HFFc6 (cell line): ENCODE data around the gene TUBA4A. TPM values are rescaled to one million over a fixed set of nuclear protein-coding genes. Genes with fewer than 3 reads are reported as not detected.

Experiments
- DNase-seq: peaks from one replicate; pipeline ENCODE4 v3.0.0-alpha.2; 2018
- H3K27ac Mint-ChIP-seq: 2 replicates; pipeline ENCODE4 v1.8.0; 2020; ENCODE audit warnings: mild to moderate bottlenecking, mixed read lengths
- H3K27me3 Mint-ChIP-seq: 2 replicates; pipeline ENCODE4 v1.8.0; 2021; ENCODE audit warnings: mild to moderate bottlenecking, moderate library complexity, mixed read lengths; ENCODE audit not compliant: insufficient read depth
- H3K36me3 Mint-ChIP-seq: 2 replicates; pipeline ENCODE4 v1.8.0; 2021; ENCODE audit warnings: low read depth, mixed read lengths
- H3K4me1 Mint-ChIP-seq: 2 replicates; pipeline ENCODE4 v1.8.0; 2020; ENCODE audit warnings: low read depth, mixed read lengths
- H3K4me3 Mint-ChIP-seq: 2 replicates; pipeline ENCODE4 v1.8.0; 2020; ENCODE audit warnings: mild to moderate bottlenecking, moderate library complexity, mixed read lengths
- H3K9me3 Mint-ChIP-seq: 2 replicates; pipeline ENCODE4 v1.8.0; 2020; ENCODE audit warnings: mild to moderate bottlenecking, mixed read lengths
- total RNA-seq, 6 experiments: library from RNA; stranded (reverse); fragmentation: NEBNext Ultra II Directional; extraction: Animal tissue kit (Norgen Biotek cat#: 25700); gene quantifications; 2 replicates in 1 of 6; 3 replicates in 5 of 6; pipeline ENCODE4 v1.2.3, GENCODE V29; 2021
- TF ChIP-seq, protein P1 (sequence below): fragments of 200-600 bp; sonication (generic); IDR thresholded peaks from 2 replicates; pipeline ENCODE4 v1.5.0; 2021; ENCODE audit warnings: antibody characterized with exemption, mild to moderate bottlenecking

The TUBA4A gene
- total RNA-seq, 6 experiments from 2014 or later = 40.4 to 66.3 (median 48.2) TPM

DNA sequence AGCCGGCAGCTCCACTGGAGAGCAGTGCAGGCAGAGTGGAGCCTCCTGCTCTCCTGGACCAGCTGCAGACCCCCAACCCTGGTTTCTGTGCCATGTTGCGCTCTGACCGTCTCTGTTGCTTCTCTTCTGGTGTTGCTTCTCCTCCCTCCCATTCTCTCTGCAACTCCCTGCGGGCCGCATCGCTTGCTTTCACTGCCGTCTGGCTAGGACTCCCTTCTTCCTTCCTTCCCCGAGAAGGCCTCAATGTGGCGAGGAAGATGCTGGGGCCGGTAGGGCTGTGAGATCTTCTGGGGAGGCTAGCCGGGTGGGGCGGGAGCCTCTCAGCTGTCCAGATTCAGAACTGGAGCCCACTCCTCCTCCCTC lies 31.6 kb upstream of the TUBA4A start:
- H3K36me3 Mint-ChIP-seq = peaks cover 12% of the 10 kb centered on the region; the same call in 1 of the 2 replicates
- no peak overlapping the region; the same call in 1 of the 2 replicates for H3K27ac Mint-ChIP-seq
- peaks cover 26% of the 10 kb centered on the region for H3K4me1 Mint-ChIP-seq
- peaks cover 5% of the 10 kb centered on the region for H3K27me3 Mint-ChIP-seq
- TF ChIP-seq, protein P1, sequence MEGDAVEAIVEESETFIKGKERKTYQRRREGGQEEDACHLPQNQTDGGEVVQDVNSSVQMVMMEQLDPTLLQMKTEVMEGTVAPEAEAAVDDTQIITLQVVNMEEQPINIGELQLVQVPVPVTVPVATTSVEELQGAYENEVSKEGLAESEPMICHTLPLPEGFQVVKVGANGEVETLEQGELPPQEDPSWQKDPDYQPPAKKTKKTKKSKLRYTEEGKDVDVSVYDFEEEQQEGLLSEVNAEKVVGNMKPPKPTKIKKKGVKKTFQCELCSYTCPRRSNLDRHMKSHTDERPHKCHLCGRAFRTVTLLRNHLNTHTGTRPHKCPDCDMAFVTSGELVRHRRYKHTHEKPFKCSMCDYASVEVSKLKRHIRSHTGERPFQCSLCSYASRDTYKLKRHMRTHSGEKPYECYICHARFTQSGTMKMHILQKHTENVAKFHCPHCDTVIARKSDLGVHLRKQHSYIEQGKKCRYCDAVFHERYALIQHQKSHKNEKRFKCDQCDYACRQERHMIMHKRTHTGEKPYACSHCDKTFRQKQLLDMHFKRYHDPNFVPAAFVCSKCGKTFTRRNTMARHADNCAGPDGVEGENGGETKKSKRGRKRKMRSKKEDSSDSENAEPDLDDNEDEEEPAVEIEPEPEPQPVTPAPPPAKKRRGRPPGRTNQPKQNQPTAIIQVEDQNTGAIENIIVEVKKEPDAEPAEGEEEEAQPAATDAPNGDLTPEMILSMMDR = no peak
- H3K4me3 Mint-ChIP-seq = no peak overlapping the region
- no peak for DNase-seq
- no peaks in the 10 kb centered on the region for H3K9me3 Mint-ChIP-seq

DNA sequence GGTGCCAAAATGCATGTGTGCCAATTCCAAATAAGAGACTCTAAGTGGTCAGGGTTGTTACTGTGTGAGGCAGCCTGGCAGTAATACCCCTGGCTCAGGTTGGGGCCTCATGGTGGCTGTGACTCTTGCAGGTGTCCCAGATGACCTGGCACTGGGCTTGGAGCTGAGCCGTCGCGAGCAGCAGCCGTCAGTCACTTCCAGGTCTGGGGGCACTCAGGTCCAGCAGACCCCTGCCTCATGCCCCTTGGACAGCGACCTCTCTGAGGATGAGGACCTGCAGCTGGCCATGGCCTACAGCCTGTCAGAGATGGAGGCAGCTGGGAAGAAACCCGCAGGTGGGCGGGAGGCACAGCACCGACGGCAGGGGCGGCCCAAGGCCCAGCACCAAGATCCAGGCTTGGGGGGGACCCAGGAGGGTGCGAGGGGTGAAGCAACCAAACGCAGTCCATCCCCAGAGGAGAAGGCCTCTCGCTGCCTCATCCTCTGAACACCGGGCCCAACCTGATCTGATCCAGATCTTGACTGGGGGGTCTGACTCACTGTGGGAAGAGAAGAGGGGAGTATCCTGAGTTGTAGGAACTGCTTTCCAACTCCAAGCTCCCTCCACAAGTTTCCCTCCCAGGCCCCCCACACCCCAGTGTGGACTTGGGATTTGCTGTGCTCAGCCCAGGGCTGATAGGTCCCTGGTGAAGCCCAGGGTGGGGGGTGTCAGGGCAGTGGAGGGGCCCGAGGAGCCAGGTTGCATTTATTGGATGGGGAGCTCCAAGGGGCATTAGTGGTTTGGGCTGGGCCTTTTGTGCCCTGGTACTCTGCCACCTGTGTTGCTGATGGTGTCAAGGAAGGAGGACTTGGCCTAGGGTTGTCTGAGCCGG lies 31.0 kb upstream of the TUBA4A start:
- Mint-ChIP-seq H3K27ac (no peak overlapping the region), H3K4me3 (no peak overlapping the region), H3K27me3 (peaks cover 5% of the 10 kb centered on the region), H3K36me3 (peaks cover 12% of the 10 kb centered on the region; the same call in 1 of the 2 replicates), H3K4me1 (peaks cover 28% of the 10 kb centered on the region), H3K9me3 (no peaks in the 10 kb centered on the region)
- TF ChIP-seq, protein P1 = no peak
- no peak for DNase-seq

DNA sequence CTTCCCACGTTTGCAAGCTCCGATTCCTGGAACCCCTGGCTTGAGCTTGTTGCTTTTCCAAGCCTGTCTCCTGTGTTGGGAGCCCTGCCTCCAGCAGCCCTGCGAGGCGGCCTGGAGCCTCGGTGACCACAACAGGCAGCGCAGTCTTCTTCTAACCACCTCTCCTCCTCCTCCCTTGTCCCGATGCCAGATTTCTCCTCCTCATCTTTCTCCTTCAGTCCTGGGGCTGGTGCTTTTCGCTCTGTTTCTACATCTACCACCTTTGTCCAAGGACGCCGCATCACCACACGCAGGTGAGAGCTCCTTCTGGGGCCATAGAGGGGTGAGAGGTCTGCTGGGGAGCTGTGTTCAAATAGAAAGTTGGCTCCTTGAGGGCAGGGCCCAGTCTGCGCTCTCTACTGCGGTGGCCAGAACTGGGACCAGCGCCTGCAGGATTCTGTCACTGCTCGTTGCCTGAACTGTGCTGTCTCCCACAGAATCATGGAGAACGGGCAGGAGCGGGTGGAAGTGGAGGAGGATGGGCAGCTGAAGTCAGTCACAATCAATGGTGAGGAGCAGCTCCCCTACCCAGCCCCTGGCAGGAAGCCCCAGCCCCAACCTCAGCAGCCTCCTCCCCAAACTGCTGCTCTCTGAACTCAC lies 29.3 kb upstream of the TUBA4A start:
- H3K4me3 Mint-ChIP-seq = no peak overlapping the region
- TF ChIP-seq, protein P1 = no peak
- H3K9me3 Mint-ChIP-seq = no peaks in the 10 kb centered on the region
- peaks cover 5% of the 10 kb centered on the region; the same call in 1 of the 2 replicates for H3K27me3 Mint-ChIP-seq
- H3K27ac Mint-ChIP-seq = no peak overlapping the region
- H3K36me3 Mint-ChIP-seq = peaks cover 12% of the 10 kb centered on the region; the same call in 1 of the 2 replicates
- H3K4me1 Mint-ChIP-seq = peaks cover 32% of the 10 kb centered on the region
- no peak for DNase-seq

DNA sequence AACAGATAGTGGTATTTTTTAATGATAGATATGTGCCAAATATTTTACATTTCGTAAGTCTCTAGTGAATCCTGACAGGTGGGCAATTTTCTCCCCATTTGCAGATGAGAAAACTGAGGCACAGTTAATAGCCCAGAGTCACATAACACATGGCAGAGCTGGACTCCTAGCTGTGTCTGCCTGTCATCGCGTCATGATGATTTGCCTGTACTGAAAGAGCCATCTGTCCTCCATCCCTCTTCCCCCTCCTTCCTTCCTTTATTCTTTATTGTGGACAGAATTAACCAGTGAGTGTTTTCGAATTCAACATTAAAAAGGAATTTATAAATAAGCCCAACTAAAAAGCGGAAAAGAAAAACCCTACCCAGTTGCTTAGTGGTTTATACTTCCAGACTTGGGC lies 28.7 kb upstream of the TUBA4A start:
- Mint-ChIP-seq H3K27me3 (peaks cover 2% of the 10 kb centered on the region; the same call in 1 of the 2 replicates), H3K36me3 (peaks cover 12% of the 10 kb centered on the region; the same call in 1 of the 2 replicates), H3K4me3 (no peak overlapping the region), H3K27ac (no peak overlapping the region), H3K9me3 (no peaks in the 10 kb centered on the region), H3K4me1 (peaks cover 39% of the 10 kb centered on the region)
- TF ChIP-seq, protein P1 = no peak
- no peak for DNase-seq

DNA sequence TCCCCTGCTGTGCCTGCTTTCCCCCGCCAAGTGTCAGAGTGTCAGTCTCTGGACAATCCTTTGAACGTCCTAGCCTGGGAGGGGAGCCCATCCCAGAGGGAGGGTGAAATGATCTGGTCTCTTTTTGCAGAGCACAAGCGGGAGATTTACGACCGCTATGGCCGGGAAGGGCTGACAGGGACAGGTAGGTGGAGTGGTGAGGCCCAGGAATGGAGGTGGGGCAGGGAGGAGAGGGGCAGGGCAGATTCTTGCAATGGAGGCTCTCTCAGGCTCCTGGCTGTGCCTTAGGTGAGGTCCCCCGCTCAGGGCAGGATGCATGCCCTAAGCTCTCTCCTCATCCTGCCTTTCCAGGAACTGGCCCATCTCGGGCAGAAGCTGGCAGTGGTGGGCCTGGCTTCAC lies 27.9 kb upstream of the TUBA4A start:
- Mint-ChIP-seq H3K4me3 (0 out of 2 replicates have a peak overlapping the region, but pooled peaks have one; percentile 95), H3K9me3 (no peaks in the 10 kb centered on the region), H3K27ac (no peak overlapping the region; the same call in 1 of the 2 replicates), H3K36me3 (peaks cover 12% of the 10 kb centered on the region; the same call in 1 of the 2 replicates), H3K4me1 (peaks cover 42% of the 10 kb centered on the region), H3K27me3 (peaks cover 2% of the 10 kb centered on the region; the same call in 1 of the 2 replicates)
- DNase-seq = no peak
- TF ChIP-seq, protein P1 = no peak
